ENCODE measurements around the gene TIMM10. TPM values are rescaled to one million over a fixed set of nuclear protein-coding genes. Genes with fewer than 3 reads are reported as not detected.

TIMM10 gene
- total RNA-seq, 1 experiment from 2014 or later, result 94.7 TPM

DNA sequence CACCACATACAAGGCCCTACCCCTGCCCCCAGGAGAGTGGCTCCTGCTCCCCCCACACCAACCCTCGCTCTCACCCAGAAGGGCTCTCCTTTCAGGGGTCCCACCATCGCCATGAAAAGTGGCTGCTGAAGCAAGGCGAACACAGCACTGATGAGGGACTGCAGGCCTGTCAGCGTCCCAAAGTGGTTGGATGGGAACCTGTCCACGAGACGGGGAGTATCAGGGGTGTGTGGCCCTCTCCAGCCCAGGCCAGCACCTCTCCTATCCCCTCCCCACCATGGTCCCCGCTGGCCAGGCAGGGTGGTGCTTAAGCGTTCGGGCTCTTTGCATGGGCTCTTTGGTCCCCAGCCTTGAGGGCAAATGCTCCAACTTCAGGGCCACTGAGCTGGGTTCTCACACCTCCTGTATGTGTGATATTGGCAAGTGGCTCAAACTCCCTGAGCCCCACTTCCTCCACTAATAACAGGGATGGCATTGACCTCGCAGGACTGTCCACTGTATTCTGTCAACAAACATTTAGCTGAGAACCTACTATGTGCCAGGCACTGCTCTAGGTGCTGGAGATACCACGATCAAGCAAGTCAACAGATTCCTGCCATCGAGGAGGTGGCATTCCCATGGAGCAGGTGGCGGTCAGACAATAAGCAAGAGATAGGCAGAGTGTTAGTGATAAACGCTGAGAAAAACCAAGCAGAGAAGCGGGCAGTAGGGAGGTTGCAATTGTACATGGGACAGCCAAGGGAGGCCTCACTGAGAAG lies 43.4 kb downstream of the TIMM10 start:
- Histone ChIP-seq H3K36me3 (ENCODE audit: low read depth) (no peaks in the 10 kb centered on the region), H3K27ac (no peak overlapping the region), H3K4me3 (no peak overlapping the region), H2AFZ (no peak overlapping the region), H3F3A (ENCODE audit: insufficient read depth, low read depth) (peaks cover 11% of the 10 kb centered on the region; the same call in 1 of the 2 replicates), H3K79me2 (ENCODE audit: low read depth) (no peaks in the 10 kb centered on the region), H3K27me3 (ENCODE audit: insufficient read depth, low read depth) (peaks cover 17% of the 10 kb centered on the region), H4K20me1 (ENCODE audit: insufficient read depth) (no peaks in the 10 kb centered on the region), H3K9me2 (ENCODE audit: insufficient read depth) (no peaks in the 10 kb centered on the region), H3K4me1 (replicated peaks; ENCODE audit: insufficient read depth) (no peaks in the 10 kb centered on the region), H3K9me3 (ENCODE audit: insufficient read depth, low read depth) (no peaks in the 10 kb centered on the region), H3K4me2 (no peak overlapping the region)
- no TSS peak for BruUV-seq (replicated peaks)
- DNase-seq, result no peak
- ChIA-PET POLR2A (ENCODE audit: unreplicated experiment) (no interaction called here), CTCF (interaction anchor here (0.7 kb wide), 1 partner anchor 180 kb away, joined by 4 read pairs; no protein-coding TSS in a partner anchor)
- intact Hi-C loops (cut with micrococcal nuclease; ENCODE audit: unreplicated experiment), result no loop called here
- TF ChIP-seq EZH2 (IDR thresholded peaks at IDR 0.05; ENCODE audit: low read depth), result no peak
- TF ChIP-seq, protein P1, sequence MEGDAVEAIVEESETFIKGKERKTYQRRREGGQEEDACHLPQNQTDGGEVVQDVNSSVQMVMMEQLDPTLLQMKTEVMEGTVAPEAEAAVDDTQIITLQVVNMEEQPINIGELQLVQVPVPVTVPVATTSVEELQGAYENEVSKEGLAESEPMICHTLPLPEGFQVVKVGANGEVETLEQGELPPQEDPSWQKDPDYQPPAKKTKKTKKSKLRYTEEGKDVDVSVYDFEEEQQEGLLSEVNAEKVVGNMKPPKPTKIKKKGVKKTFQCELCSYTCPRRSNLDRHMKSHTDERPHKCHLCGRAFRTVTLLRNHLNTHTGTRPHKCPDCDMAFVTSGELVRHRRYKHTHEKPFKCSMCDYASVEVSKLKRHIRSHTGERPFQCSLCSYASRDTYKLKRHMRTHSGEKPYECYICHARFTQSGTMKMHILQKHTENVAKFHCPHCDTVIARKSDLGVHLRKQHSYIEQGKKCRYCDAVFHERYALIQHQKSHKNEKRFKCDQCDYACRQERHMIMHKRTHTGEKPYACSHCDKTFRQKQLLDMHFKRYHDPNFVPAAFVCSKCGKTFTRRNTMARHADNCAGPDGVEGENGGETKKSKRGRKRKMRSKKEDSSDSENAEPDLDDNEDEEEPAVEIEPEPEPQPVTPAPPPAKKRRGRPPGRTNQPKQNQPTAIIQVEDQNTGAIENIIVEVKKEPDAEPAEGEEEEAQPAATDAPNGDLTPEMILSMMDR (conservative IDR thresholded peaks at IDR 0.05), result no peak

- no peak for TF ChIP-seq EZH2 (IDR thresholded peaks at IDR 0.05; ENCODE audit: low read depth)
- TF ChIP-seq, protein P1 (conservative IDR thresholded peaks at IDR 0.05), result no peak
- Histone ChIP-seq H3F3A (ENCODE audit: insufficient read depth, low read depth) (peaks cover 11% of the 10 kb centered on the region; the same call in 1 of the 2 replicates), H3K36me3 (ENCODE audit: low read depth) (no peaks in the 10 kb centered on the region), H3K79me2 (ENCODE audit: low read depth) (no peaks in the 10 kb centered on the region), H3K27ac (no peak overlapping the region), H3K4me1 (replicated peaks; ENCODE audit: insufficient read depth) (no peaks in the 10 kb centered on the region), H2AFZ (no peak overlapping the region), H3K4me2 (no peak overlapping the region), H3K9me3 (ENCODE audit: insufficient read depth, low read depth) (no peaks in the 10 kb centered on the region), H3K4me3 (no peak overlapping the region), H3K27me3 (ENCODE audit: insufficient read depth, low read depth) (peaks cover 28% of the 10 kb centered on the region), H4K20me1 (ENCODE audit: insufficient read depth) (no peaks in the 10 kb centered on the region), H3K9me2 (ENCODE audit: insufficient read depth) (no peaks in the 10 kb centered on the region)
- intact Hi-C loops (cut with micrococcal nuclease; ENCODE audit: unreplicated experiment), result no loop called here
- POLR2A ChIA-PET (ENCODE audit: unreplicated experiment), result no interaction called here
- BruUV-seq (replicated peaks), result no TSS peak
- DNase-seq, result no peak
- CTCF ChIA-PET, result no interaction called here
Measured at GRCh38 chr11:57485217-57485990, 45.1 kb downstream of the TIMM10 start.

GRCh38 chr11:57484141-57484710 lies 46.3 kb downstream of the TIMM10 start:
- no peak overlapping the region for H2AFZ ChIP-seq

More at GRCh38 chr11:57484141-57484710, 46.3 kb downstream of the TIMM10 start:
- H3F3A ChIP-seq (ENCODE audit: insufficient read depth, low read depth), result peaks cover 11% of the 10 kb centered on the region; the same call in 1 of the 2 replicates
- H3K36me3 ChIP-seq (ENCODE audit: low read depth), result no peaks in the 10 kb centered on the region
- peaks cover 28% of the 10 kb centered on the region for H3K27me3 ChIP-seq (ENCODE audit: insufficient read depth, low read depth)
- ChIA-PET CTCF (interaction anchor here (0.6 to 3.2 kb wide), 5 partner anchors 9 to 516 kb away, joined by 3 to 31 read pairs (median 3); no protein-coding TSS in a partner anchor), POLR2A (ENCODE audit: unreplicated experiment) (no interaction called here)
- no peak overlapping the region for H3K4me2 ChIP-seq
- H4K20me1 ChIP-seq (ENCODE audit: insufficient read depth), result no peaks in the 10 kb centered on the region
- BruUV-seq (replicated peaks), result no TSS peak
- H3K27ac ChIP-seq, result no peak overlapping the region
- no peak for DNase-seq
- TF ChIP-seq, protein P1 (conservative IDR thresholded peaks at IDR 0.05), result no peak
- no peak for TF ChIP-seq EZH2 (IDR thresholded peaks at IDR 0.05; ENCODE audit: low read depth)
- intact Hi-C loops (cut with micrococcal nuclease; ENCODE audit: unreplicated experiment), result loop anchor here (5.0 kb wide), 1 partner anchor 137 kb away; no protein-coding TSS in a partner anchor
- no peak overlapping the region for H3K4me3 ChIP-seq
- H3K79me2 ChIP-seq (ENCODE audit: low read depth), result no peaks in the 10 kb centered on the region
- no peaks in the 10 kb centered on the region for H3K9me3 ChIP-seq (ENCODE audit: insufficient read depth, low read depth)
- H3K9me2 ChIP-seq (ENCODE audit: insufficient read depth), result no peaks in the 10 kb centered on the region
- no peaks in the 10 kb centered on the region for H3K4me1 ChIP-seq (replicated peaks; ENCODE audit: insufficient read depth)

Measured in PC-9 (cell line).